AG08396 (cell line): Measurements from ENCODE around the gene CHCHD6.

Experiments used
- DNase-seq: peaks from one replicate; pipeline ENCODE4 v3.0.0; 2012; ENCODE audit warnings: low spot score, mixed read lengths

The CHCHD6 gene

DNA sequence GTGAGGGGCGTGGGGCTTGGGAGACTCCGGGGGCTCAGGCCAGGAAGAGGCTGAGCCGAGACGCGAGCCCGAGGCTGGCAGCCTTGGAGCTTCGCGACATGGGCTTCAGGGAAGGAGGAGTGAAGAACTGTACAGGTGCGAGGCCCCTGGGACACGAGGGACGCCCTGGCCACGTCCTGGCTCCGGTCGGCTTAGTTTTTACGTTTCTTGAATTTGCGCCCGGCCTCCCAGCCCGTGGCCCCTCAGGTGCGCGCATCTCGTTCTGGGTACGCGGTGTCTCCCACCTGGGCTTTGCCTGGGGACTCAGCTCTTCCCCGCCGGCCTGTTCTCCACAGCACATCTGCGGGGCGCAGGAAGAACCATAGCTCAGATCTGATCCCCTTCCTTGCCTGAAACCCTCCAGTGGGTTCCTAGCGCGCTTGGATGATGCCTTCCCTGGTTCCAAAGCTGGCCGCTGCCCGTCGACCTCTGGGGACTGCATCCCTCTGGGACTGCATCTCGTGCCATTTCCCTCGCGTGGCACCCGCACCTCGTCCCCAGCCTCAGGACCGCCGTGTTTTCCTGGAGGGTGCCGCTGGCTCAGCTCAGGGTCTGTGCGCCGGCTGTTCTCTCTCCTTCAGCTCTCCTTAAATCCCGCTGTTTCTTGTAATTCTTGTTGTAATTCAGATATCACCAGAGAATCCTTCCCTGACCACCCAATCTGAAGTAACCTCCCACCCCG, 614 bp downstream of the CHCHD6 start:
- no peak for DNase-seq

- DNase-seq: no peak
These were observed 2.6 kb downstream of the CHCHD6 start for GRCh38 chr3:126706631-126707030.

- DNase-seq: peak; percentile 53
These were observed 7.2 kb downstream of the CHCHD6 start for GRCh38 chr3:126711121-126711760.

GRCh38 chr3:126713199-126713598, 9.2 kb downstream of the CHCHD6 start:
- no peak for DNase-seq

DNA sequence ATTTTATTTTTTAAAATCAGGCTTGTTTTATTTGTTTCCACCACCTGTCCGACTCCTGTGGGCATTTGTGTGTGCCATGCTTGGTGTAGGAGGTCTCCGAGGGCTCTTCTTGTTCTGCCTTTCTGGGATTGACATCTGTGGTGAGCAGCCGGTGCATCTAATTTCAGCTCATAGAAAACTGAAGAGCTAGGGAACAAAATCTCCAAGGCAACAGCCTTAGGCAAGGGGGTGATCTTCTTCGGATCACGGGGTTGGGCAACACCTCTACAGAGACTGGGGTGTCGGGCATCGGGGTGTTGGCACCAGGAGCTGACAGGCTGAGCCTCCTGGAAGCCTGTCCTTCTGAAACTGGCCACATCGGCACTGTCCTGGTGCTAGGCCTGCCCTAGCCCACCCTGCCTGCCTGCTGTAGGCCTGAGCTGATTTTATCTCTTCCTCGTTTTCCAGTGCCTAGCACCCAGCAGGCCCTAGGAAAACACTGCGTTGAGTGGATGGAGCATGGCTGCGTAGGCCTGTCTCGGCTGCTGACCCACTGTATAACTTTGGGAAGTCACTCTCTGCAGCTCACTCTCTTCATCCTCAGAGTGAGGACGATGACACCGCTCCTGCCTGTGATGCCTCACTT, 10.3 kb downstream of the CHCHD6 start:
- DNase-seq: no peak

DNA sequence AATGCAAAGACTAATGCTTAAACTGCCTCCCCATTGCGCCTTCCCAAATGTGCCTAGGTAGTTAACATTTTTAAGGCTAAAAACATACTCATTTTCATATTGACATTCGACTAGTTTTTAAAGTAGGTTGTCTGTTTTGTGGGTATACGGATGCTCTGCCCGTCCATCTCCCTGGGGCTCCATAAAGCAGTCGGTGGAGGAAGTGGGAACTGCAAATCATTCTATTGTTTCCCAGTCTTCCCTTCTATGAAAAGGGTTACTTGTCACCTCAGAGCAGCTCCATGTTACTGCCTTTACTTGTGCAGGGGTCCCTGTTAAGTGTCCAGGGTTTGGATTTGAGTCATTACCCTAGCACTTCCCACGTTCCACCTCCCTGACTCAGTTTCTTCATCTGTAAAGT, 10.9 kb downstream of the CHCHD6 start:
- no peak for DNase-seq

DNA sequence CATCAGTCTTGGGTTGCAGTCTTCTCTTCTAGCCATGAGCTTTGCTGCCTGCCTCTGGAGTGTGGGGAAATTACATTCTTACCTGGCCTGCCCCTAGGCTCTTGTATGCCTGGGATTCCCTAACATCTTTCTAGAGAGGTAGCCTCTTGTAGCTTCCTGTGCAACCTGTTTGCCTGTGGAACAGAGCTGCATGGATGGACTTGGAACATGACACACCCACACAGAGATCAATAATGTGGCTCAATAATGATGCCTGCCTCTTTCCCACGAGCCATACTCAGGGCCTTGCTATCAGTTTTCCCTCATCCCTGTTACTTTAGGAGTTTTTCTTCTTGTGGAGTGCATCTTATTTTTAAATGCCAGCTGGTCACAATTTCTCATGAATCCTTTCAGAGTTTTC, 11.4 kb downstream of the CHCHD6 start:
- no peak for DNase-seq

DNA sequence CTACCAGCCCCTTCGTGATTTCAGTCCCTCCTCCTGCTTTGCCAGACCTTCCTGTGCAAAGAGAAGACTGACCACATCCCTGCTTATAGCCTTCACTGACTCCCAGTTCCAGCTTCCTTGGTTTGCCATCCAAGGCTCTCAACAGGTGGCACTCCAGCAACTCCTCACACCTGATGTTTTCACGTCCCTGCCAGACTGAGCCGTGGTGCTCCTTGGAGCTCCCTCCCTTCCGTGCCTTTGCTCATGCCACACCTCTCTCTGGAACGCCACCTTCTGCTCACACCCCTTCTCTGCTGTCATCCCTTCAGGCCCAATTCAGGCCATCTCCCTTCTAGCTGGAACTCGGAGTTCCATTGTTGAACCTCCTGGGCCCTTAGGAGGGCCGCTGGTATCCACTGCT, 12.0 kb downstream of the CHCHD6 start:
- DNase-seq: no peak

DNA sequence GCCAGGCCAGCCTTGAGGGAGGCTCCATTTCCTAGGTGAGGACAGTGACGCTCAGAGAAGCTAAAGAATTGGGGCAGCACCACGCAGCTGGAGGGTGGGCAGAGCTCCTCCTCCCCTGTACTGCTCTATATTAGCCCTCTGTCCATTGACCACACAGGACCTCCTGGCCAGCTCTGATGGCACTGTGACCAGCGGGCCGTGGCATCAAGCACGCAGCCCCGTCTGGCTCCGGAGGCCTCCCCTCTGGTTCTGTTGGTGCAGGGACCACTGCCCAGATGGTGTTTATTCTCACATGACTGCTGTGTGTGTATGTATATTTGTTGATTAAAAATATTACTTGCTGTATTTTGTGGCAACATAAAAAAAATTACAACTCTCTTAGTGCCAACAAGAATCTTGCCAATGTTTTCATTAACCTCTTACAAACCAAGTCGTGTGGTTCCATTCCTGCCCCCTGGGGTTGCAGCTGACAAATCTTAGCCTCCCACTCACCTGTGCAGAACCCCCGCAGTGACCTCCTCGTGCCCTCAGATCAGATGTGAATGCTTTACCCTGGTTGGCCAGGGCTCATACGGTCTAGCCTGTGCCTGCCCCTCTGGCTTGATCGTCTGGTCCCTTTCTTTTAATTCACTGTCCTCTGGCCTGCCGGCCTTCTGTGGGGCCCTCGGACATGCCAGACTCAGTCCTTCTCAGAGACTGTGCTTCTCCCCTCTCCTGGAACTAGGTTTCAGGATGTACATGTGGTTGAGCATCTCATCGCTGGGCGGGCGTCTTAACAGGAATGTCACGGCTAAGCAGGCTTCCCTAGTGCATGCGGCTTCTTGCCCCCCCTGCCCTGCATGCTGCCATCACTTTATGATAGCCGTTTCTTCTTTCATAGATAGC, 14.8 kb downstream of the CHCHD6 start:
- DNase-seq: no peak

DNA sequence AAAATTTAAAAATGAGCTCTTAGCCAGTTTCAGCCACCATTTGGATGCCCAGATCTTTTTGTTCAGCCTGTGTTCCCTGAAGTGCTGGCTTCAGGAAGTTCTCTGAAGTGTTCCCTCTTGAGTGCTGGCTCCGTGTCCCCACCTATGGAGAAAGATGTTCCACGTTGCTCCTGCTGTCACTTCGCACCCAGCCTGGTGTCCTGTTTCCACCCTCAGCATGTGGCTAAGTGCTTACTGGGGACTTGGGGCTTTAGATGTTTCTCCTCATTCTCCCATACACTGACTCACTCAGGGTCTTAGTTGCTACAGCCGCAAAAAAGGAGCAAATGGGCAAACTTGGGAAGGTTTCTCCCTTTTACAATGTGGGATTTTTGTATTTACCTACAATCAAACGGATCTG, 16.6 kb downstream of the CHCHD6 start:
- no peak for DNase-seq

DNA sequence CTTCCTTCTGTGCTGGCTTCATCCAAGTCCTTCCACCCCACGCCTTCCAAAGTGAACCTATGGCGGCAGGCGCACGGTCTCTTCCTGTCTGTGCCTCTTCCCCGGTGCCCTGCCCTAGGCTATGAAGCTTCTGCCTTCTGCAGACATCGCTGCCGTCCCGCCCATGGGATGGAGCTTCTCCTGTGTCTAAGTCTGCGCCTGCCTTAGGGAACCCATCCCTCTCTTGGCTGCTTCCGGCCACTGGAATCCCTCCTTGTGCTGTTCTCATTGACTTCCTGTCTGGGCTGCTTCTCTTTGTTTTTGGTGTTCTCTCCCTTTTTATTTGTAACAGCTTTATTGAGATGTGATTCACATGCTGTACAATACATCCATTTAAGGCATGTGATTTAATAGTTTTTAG, 17.2 kb downstream of the CHCHD6 start:
- DNase-seq: no peak

DNA sequence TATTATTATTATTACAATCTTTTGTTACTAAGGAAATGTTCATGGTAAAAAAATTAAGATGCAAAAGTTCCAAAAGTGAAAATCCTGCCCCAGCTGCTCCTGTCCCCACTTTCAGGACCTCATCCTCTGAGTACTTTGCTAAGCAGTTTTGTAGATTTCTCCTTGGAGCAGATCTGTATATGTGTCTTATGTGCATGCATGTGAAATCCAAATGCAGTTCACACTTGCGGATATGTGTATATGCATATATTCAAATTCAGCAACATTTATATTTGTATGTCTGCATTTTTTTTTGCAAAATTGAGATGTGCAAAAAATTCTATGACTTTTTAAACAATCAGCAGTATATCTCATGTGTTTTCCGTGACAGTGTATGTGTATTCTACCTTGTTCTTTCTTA, 19.2 kb downstream of the CHCHD6 start:
- no peak for DNase-seq

DNA sequence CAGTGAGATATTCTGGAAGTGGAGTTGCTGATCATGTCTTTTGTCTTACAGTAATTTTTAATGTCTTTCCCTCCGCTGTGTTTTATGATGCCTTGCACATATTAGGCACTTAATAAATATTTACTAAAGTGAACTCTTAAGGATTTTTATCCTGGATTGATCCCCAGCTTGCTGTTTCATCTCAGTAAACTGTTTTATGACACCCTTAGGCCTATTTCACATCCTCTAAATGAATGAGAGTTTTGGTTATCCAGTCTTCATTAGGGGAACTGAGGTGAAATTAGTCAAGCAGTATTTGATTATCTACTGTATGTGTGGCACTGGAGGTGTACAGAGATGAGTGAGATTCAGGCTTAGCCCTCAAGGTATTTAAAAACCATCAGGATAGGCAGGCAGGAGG, 19.8 kb downstream of the CHCHD6 start:
- DNase-seq: no peak

GRCh38 chr3:126728680-126729079, 24.6 kb downstream of the CHCHD6 start:
- no peak for DNase-seq

- DNase-seq: no peak
These were observed 26.3 kb downstream of the CHCHD6 start for GRCh38 chr3:126730376-126730775.

DNA sequence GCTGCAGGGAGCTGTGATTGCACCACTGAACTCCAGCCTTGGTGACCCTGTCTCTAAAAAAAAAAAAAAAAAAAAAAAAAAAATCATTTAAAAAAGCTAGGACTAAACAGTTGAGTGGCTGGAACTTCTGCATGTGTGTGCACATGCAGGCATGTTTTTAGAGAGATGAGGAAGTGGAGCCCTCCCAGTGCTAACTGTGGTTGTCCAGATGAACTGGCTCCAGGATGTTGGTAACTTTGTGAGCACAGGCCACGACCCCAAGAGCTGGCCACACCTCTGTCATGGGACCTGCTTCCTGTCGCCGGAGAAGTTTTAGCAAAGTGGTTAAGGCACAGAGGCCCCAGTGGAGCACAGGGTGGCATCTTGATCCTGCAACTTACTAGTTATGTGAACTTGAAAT, 27.0 kb downstream of the CHCHD6 start:
- no peak for DNase-seq

DNA sequence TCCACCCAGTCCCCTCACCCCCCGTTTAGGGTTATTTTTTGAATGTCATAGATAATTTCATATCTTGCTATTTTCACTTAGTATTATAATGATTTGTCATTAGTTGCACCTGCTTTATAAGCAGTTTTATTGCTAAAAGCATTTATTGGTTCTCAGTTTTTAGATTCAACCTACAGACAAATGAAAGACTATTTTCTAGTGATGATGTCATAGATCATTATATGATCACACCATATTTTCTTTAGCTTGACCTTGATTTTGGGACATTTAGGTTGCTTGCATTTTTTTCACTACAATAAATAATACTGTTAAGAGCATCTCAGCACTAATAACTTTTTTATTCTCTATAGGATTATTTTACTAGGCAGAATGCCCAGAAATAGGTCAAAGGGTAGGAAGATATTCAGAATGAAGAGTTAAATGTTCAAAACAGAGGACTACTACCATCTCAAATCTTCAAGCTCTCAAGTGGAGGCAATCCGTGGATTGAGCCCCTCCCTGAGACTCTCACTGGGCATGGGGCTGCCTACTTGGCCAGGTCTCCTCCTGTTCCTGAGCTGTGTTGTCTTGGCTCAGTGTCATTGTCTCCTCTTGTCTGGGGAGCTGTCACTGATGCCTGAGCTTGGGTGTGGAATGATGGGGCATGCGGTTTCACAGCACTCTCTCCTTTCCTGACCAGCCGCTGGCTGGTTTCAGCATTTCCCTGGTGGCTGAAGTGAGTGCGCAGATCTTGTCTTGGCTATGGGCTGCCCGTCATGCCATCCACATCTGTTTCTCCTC, 28.4 kb downstream of the CHCHD6 start:
- no peak for DNase-seq

DNA sequence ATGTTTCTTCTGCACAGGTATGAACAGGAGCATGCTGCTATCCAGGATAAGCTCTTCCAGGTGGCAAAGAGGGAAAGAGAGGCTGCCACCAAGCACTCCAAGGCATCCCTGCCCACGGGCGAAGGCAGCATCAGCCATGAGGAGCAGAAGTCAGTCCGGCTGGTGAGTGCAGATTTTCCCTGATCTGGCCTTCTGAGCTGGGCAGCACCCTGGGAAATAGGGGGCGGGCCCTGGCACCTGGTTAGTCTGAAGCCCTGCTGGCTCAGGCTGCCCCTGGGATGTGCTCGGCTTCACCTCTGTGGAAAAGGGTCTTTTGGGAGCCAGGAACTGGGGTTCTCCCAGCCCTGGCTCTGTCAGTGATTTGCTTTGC, 29.0 kb downstream of the CHCHD6 start:
- no peak for DNase-seq

DNA sequence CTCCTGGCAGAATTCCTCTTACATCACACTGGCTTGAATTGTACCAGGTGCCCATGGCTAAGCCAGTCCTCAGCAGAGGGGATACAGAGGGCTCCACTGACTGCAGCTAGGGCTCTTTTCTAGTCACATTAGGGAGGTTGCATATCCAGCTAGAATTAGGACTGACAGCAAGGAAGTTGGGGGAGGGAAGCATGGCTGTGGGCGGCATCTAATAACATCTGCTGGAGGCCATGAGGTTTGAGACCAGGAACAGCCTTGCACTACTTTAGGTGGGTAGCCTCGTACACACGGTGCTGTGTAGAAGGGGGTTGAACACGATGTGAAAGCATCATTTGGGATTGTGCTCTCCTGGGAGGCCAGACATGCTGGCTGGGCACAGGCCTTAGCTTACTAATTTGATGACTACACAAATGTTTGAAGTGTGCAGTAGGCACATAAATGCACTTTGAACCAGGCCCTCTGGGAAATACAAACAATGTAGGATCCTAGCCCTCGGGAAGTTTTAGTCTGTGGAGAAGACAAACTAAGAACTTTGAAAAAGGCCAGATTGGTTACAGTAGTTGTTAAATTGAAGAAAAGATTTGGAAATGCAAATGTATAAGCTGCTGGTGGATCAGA, 30.2 kb downstream of the CHCHD6 start:
- DNase-seq: no peak

DNA sequence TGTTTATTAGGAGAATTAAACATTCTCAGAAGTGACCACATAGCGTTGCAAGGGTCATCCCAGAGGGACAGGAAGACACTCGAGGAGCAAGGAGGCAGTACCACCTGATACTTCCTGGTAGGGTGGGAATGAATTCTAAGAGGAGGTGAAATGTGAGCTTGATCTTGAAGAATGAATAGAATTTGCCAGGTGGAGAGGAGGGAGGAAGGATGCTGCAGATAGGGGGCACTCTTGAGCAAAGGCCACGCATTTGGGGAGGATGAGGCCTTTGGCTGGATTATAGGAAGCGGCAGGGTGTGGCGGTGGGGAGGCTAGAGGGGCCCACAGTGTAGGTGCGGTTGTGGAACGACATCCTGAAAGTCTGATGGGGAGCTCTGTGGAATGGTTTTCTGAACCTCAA, 33.5 kb downstream of the CHCHD6 start:
- DNase-seq: no peak

GRCh38 chr3:126742057-126742456, 38.0 kb downstream of the CHCHD6 start:
- DNase-seq: no peak
